ENCODE data around the gene PEX5. TPM values are rescaled to one million over a fixed set of nuclear protein-coding genes. Genes with fewer than 3 reads are reported as not detected.
A peak's percentile ranks its signal among the peaks of the same experiment; 100 is the strongest.

PEX5 gene
- total RNA-seq: 10 to 100 TPM; 26.0 to 27.9 TPM

GRCh38 chr12:7189398-7190267 lies at the start of gene PEX5:
TSS of gene PEX5 (plus strand) at chr12:7189686. CDS start at chr12:7190378, 692 bp downstream.
- peak; percentile 91 for DNase-seq
- intact Hi-C loops (cut with micrococcal nuclease): loop anchor here (1.0 to 5.0 kb wide), 3 partner anchors 171 to 437 kb away; partner anchors contain the start of genes EMG1, LPCAT3, MLF2 and PHB2
- peak within 1 kb of the TSS; percentile 94 for H3K27ac Mint-ChIP-seq
- CTCF ChIA-PET: interaction anchor here (1.0 to 1.8 kb wide), 6 partner anchors 15 to 744 kb away, joined by 3 to 5 read pairs (median 4); no protein-coding TSS in a partner anchor
- peaks cover 18% of the 10 kb centered on the region for H3K36me3 Mint-ChIP-seq
- POLR2A ChIA-PET: interaction anchor here (0.9 kb wide), 1 partner anchor 866 kb away, joined by 3 read pairs; no protein-coding TSS in a partner anchor
- no peaks in the 10 kb centered on the region for H3K27me3 Mint-ChIP-seq
- no peaks in the 10 kb centered on the region for H3K9me3 Mint-ChIP-seq
- peak within 1 kb of the TSS; percentile 86 for H3K4me3 Mint-ChIP-seq
- peaks cover 44% of the 10 kb centered on the region for H3K4me1 Mint-ChIP-seq (ENCODE audit: low read depth)

- H3K36me3 Mint-ChIP-seq: peaks cover 24% of the 10 kb centered on the region
- POLR2A ChIA-PET: interaction anchor here (0.6 kb wide), 1 partner anchor 443 kb away, joined by 4 read pairs; no protein-coding TSS in a partner anchor
These were observed 48.0 kb upstream of the PEX5 start for GRCh38 chr12:7141351-7142005.

GRCh38 chr12:7142056-7142644 lies 47.3 kb upstream of the PEX5 start:
- Mint-ChIP-seq H3K36me3 (peaks cover 26% of the 10 kb centered on the region), H3K4me3 (no peak overlapping the region), H3K4me1 (ENCODE audit: low read depth) (peaks cover 6% of the 10 kb centered on the region), H3K9me3 (no peaks in the 10 kb centered on the region), H3K27me3 (no peaks in the 10 kb centered on the region), H3K27ac (no peak overlapping the region)
- CTCF ChIA-PET: interaction anchor here (1.0 to 2.3 kb wide), 5 partner anchors 12 to 496 kb away, joined by 4 to 10 read pairs (median 7); no protein-coding TSS in a partner anchor
- peak; percentile 70 for DNase-seq
- POLR2A ChIA-PET: interaction anchor here (0.6 to 0.7 kb wide), 2 partner anchors 124 to 443 kb away, joined by 3 to 4 read pairs; partner anchors contain the start of gene LPCAT3
- intact Hi-C loops (cut with micrococcal nuclease): loop anchor here (1.0 kb wide), 1 partner anchor 46 kb away; no protein-coding TSS in a partner anchor

More at GRCh38 chr12:7141351-7142005, 48.0 kb upstream of the PEX5 start:
- CTCF ChIA-PET: interaction anchor here (1.0 to 2.3 kb wide), 6 partner anchors 13 to 496 kb away, joined by 3 to 10 read pairs (median 6); no protein-coding TSS in a partner anchor
- Mint-ChIP-seq H3K4me3 (no peak overlapping the region), H3K4me1 (ENCODE audit: low read depth) (peaks cover 6% of the 10 kb centered on the region), H3K27ac (no peak overlapping the region), H3K9me3 (no peaks in the 10 kb centered on the region), H3K27me3 (no peaks in the 10 kb centered on the region)
- DNase-seq: no peak
- intact Hi-C loops (cut with micrococcal nuclease): loop anchor here (1.0 kb wide), 1 partner anchor 47 kb away; no protein-coding TSS in a partner anchor

- H3K27ac Mint-ChIP-seq: no peak overlapping the region
These were observed 46.5 kb upstream of the PEX5 start for GRCh38 chr12:7142809-7143465.

GRCh38 chr12:7143564-7143963 lies 45.9 kb upstream of the PEX5 start:
- Mint-ChIP-seq H3K9me3 (no peaks in the 10 kb centered on the region), H3K27me3 (no peaks in the 10 kb centered on the region), H3K4me1 (ENCODE audit: low read depth) (peaks cover 6% of the 10 kb centered on the region), H3K36me3 (peaks cover 23% of the 10 kb centered on the region), H3K4me3 (no peak overlapping the region), H3K27ac (no peak overlapping the region)
- CTCF ChIA-PET: interaction anchor here (0.9 to 2.3 kb wide), 10 partner anchors 10 to 494 kb away, joined by 3 to 10 read pairs (median 4); no protein-coding TSS in a partner anchor
- intact Hi-C loops (cut with micrococcal nuclease): no loop called here
- POLR2A ChIA-PET: no interaction called here
- DNase-seq: no peak

More at GRCh38 chr12:7142809-7143465, 46.5 kb upstream of the PEX5 start:
- DNase-seq: no peak
- Mint-ChIP-seq H3K4me3 (no peak overlapping the region), H3K27me3 (no peaks in the 10 kb centered on the region), H3K4me1 (ENCODE audit: low read depth) (peaks cover 6% of the 10 kb centered on the region), H3K36me3 (peaks cover 24% of the 10 kb centered on the region), H3K9me3 (no peaks in the 10 kb centered on the region)
- ChIA-PET CTCF (interaction anchor here (1.0 to 2.3 kb wide), 7 partner anchors 11 to 495 kb away, joined by 3 to 10 read pairs (median 4); no protein-coding TSS in a partner anchor), POLR2A (interaction anchor here (0.7 kb wide), 1 partner anchor 125 kb away, joined by 3 read pairs; the partner anchor contains the start of gene LPCAT3)
- intact Hi-C loops (cut with micrococcal nuclease): loop anchor here (1.0 kb wide), 1 partner anchor 45 kb away; no protein-coding TSS in a partner anchor

- CTCF ChIA-PET: interaction anchor here (0.7 to 2.0 kb wide), 18 partner anchors 9 to 493 kb away, joined by 3 to 9 read pairs (median 4); no protein-coding TSS in a partner anchor
- H3K27ac Mint-ChIP-seq: no peak overlapping the region
- H3K27me3 Mint-ChIP-seq: no peaks in the 10 kb centered on the region
- POLR2A ChIA-PET: no interaction called here
- no peaks in the 10 kb centered on the region for H3K9me3 Mint-ChIP-seq
- H3K4me3 Mint-ChIP-seq: no peak overlapping the region
- peaks cover 19% of the 10 kb centered on the region for H3K36me3 Mint-ChIP-seq
- peaks cover 6% of the 10 kb centered on the region for H3K4me1 Mint-ChIP-seq (ENCODE audit: low read depth)
- no peak for DNase-seq
- intact Hi-C loops (cut with micrococcal nuclease): no loop called here
These were observed 44.9 kb upstream of the PEX5 start for GRCh38 chr12:7144414-7145120.

GRCh38 chr12:7145671-7146070 lies 43.8 kb upstream of the PEX5 start:
- CTCF ChIA-PET: interaction anchor here (1.2 to 2.0 kb wide), 2 partner anchors 27 to 41 kb away, joined by 3 to 9 read pairs; no protein-coding TSS in a partner anchor
- intact Hi-C loops (cut with micrococcal nuclease): no loop called here
- POLR2A ChIA-PET: no interaction called here
- peaks cover 22% of the 10 kb centered on the region for H3K36me3 Mint-ChIP-seq
- no peaks in the 10 kb centered on the region for H3K27me3 Mint-ChIP-seq
- DNase-seq: no peak
- no peaks in the 10 kb centered on the region for H3K9me3 Mint-ChIP-seq
- H3K4me1 Mint-ChIP-seq (ENCODE audit: low read depth): peaks cover 6% of the 10 kb centered on the region
- no peak overlapping the region for H3K27ac Mint-ChIP-seq
- no peak overlapping the region for H3K4me3 Mint-ChIP-seq

GRCh38 chr12:7146228-7146627 lies 43.3 kb upstream of the PEX5 start:
- no peak overlapping the region for H3K27ac Mint-ChIP-seq
- H3K27me3 Mint-ChIP-seq: no peaks in the 10 kb centered on the region
- H3K4me1 Mint-ChIP-seq (ENCODE audit: low read depth): peaks cover 6% of the 10 kb centered on the region
- DNase-seq: no peak
- H3K4me3 Mint-ChIP-seq: no peak overlapping the region
- H3K9me3 Mint-ChIP-seq: no peaks in the 10 kb centered on the region
- H3K36me3 Mint-ChIP-seq: peaks cover 24% of the 10 kb centered on the region
- ChIA-PET POLR2A (no interaction called here), CTCF (interaction anchor here (1.2 to 2.0 kb wide), 2 partner anchors 26 to 40 kb away, joined by 3 to 9 read pairs; no protein-coding TSS in a partner anchor)
- intact Hi-C loops (cut with micrococcal nuclease): no loop called here

GRCh38 chr12:7146906-7147305 lies 42.6 kb upstream of the PEX5 start:
- Mint-ChIP-seq H3K36me3 (peaks cover 18% of the 10 kb centered on the region), H3K27ac (no peak overlapping the region), H3K27me3 (no peaks in the 10 kb centered on the region), H3K4me3 (no peak overlapping the region), H3K4me1 (ENCODE audit: low read depth) (peaks cover 1% of the 10 kb centered on the region), H3K9me3 (no peaks in the 10 kb centered on the region)
- POLR2A ChIA-PET: interaction anchor here (0.9 kb wide), 1 partner anchor 23 kb away, joined by 3 read pairs; no protein-coding TSS in a partner anchor
- intact Hi-C loops (cut with micrococcal nuclease): no loop called here
- DNase-seq: no peak
- CTCF ChIA-PET: interaction anchor here (1.3 kb wide), 1 partner anchor 17 kb away, joined by 3 read pairs; the partner anchor contains the start of gene CLSTN3

GRCh38 chr12:7150356-7150755 lies 39.1 kb upstream of the PEX5 start:
- ChIA-PET POLR2A (no interaction called here), CTCF (no interaction called here)
- Mint-ChIP-seq H3K27me3 (no peaks in the 10 kb centered on the region), H3K4me3 (no peak overlapping the region), H3K27ac (no peak overlapping the region), H3K4me1 (ENCODE audit: low read depth) (no peaks in the 10 kb centered on the region), H3K9me3 (no peaks in the 10 kb centered on the region), H3K36me3 (peaks cover 20% of the 10 kb centered on the region)
- intact Hi-C loops (cut with micrococcal nuclease): no loop called here
- no peak for DNase-seq
